ENCODE data around the gene APPL2. TPM values are rescaled to one million over a fixed set of nuclear protein-coding genes. Genes with fewer than 3 reads are reported as not detected.

APPL2 gene
- total and polyA plus RNA-seq, 2 of the 13 experiments (the other 11 are each of a cell fraction or from before 2014, with no cell fraction given): 9.9 to 11.1 TPM

DNA sequence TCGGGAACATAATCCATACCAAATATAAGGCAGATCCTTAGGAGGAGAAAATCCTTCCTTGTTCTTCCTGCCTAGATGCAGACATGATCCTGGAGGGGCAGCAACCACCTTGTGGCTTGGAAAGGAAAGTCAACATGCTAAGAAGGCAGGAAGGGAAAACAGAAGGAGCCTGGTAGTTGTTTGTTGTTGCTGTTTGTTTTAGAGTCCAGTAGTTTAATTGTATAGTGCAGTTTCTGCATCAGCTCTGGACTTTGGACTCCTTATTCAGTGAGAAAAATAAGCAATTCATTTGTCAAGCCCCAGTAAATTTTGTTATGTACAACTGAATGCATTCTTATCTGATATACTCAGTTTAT is 45.7 kb upstream of the APPL2 start:
- POLR2A ChIA-PET: interaction anchor here (1.5 kb wide), 1 partner anchor 46 kb away, joined by 4 read pairs; the partner anchor contains the start of gene APPL2
- Histone ChIP-seq H3K36me3 (replicated peaks in 1 of 2; ENCODE audit: control insufficient read depth in 1 of 2, insufficient read depth in 2 of 2, low read length in 2 of 2) (no peaks in the 10 kb centered on the region), H3K9me3 (ENCODE audit: low read length) (no peaks in the 10 kb centered on the region), H4K20me1 (ENCODE audit: insufficient read depth, low read length) (no peaks in the 10 kb centered on the region), H2AFZ (ENCODE audit: low read length) (no peak overlapping the region), H3K4me3 (replicated peaks in 1 of 3; ENCODE audit: insufficient read depth in 1 of 3, low read depth in 2 of 3, low read length in 3 of 3) (no peak overlapping the region), H3K4me1 (ENCODE audit: insufficient read depth, low read length) (peaks cover 40% of the 10 kb centered on the region), H3K4me2 (ENCODE audit: low read depth, low read length) (peak overlapping the region; percentile 21), H3K9ac (ENCODE audit: insufficient read depth, low read depth, low read length) (no peak overlapping the region), H3K79me2 (ENCODE audit: insufficient read depth, low read length) (no peaks in the 10 kb centered on the region), H3K27me3 (ENCODE audit: control insufficient read depth in 1 of 2, insufficient read depth in 2 of 2, low read length in 2 of 2) (no peaks in the 10 kb centered on the region), H3K27ac (ENCODE audit: extremely low read length, insufficient read depth, low read length) (no peak overlapping the region)
- CTCF ChIA-PET (ENCODE audit: low intra/inter-chr PET ratio, low total read pairs): no interaction called here
- intact Hi-C loops (cut with micrococcal nuclease; ENCODE audit: unreplicated experiment): no loop called here
- TF ChIP-seq SP2 (CRISPR knock-in tag; IDR thresholded peaks at IDR 0.05) (no peak), GLI4 (CRISPR knock-in tag; IDR thresholded peaks at IDR 0.05; ENCODE audit: borderline replicate concordance) (no peak), FOXP1 (IDR thresholded peaks at IDR 0.05) (no peak), FOXP1 (CRISPR knock-in tag; IDR thresholded peaks at IDR 0.05) (peak; percentile 50), FOXA3 (CRISPR knock-in tag; IDR thresholded peaks at IDR 0.05) (peak; percentile 22; the same call in 1 of the 2 replicates), ZNF816 (CRISPR knock-in tag; IDR thresholded peaks at IDR 0.05; ENCODE audit: borderline replicate concordance) (no peak), HNF4A (CRISPR knock-in tag; IDR thresholded peaks at IDR 0.05) (0 out of 2 replicates have a peak, but pooled peaks have one; percentile 11), ZNF546 (CRISPR knock-in tag; conservative IDR thresholded peaks at IDR 0.05) (no peak), ZNF776 (CRISPR knock-in tag; IDR thresholded peaks at IDR 0.05) (no peak), FIP1L1 (IDR thresholded peaks at IDR 0.05; ENCODE audit: borderline replicate concordance, insufficient read depth, low read depth, low read length) (no peak), HDAC1 (CRISPR knock-in tag; IDR thresholded peaks at IDR 0.05) (no peak), ZNF891 (CRISPR knock-in tag; IDR thresholded peaks at IDR 0.05) (no peak), CBFB (CRISPR knock-in tag; IDR thresholded peaks at IDR 0.05) (no peak), ZNF34 (CRISPR knock-in tag; IDR thresholded peaks at IDR 0.05; ENCODE audit: borderline replicate concordance) (no peak), FOXP4 (CRISPR knock-in tag; IDR thresholded peaks at IDR 0.05) (0 out of 2 replicates have a peak, but pooled peaks have one; percentile 11), FOXA1 (IDR thresholded peaks at IDR 0.05) (no peak), FOXA1 (CRISPR knock-in tag; IDR thresholded peaks at IDR 0.05) (peak; percentile 32; the same call in 1 of the 2 replicates)
- TF ChIP-seq, protein P1, sequence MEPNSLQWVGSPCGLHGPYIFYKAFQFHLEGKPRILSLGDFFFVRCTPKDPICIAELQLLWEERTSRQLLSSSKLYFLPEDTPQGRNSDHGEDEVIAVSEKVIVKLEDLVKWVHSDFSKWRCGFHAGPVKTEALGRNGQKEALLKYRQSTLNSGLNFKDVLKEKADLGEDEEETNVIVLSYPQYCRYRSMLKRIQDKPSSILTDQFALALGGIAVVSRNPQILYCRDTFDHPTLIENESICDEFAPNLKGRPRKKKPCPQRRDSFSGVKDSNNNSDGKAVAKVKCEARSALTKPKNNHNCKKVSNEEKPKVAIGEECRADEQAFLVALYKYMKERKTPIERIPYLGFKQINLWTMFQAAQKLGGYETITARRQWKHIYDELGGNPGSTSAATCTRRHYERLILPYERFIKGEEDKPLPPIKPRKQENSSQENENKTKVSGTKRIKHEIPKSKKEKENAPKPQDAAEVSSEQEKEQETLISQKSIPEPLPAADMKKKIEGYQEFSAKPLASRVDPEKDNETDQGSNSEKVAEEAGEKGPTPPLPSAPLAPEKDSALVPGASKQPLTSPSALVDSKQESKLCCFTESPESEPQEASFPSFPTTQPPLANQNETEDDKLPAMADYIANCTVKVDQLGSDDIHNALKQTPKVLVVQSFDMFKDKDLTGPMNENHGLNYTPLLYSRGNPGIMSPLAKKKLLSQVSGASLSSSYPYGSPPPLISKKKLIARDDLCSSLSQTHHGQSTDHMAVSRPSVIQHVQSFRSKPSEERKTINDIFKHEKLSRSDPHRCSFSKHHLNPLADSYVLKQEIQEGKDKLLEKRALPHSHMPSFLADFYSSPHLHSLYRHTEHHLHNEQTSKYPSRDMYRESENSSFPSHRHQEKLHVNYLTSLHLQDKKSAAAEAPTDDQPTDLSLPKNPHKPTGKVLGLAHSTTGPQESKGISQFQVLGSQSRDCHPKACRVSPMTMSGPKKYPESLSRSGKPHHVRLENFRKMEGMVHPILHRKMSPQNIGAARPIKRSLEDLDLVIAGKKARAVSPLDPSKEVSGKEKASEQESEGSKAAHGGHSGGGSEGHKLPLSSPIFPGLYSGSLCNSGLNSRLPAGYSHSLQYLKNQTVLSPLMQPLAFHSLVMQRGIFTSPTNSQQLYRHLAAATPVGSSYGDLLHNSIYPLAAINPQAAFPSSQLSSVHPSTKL (CRISPR knock-in tag; IDR thresholded peaks at IDR 0.05): peak; percentile 54
- TF ChIP-seq, protein P2, sequence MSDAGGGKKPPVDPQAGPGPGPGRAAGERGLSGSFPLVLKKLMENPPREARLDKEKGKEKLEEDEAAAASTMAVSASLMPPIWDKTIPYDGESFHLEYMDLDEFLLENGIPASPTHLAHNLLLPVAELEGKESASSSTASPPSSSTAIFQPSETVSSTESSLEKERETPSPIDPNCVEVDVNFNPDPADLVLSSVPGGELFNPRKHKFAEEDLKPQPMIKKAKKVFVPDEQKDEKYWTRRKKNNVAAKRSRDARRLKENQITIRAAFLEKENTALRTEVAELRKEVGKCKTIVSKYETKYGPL (CRISPR knock-in tag; IDR thresholded peaks at IDR 0.05): no peak
- in situ Hi-C loops (cut with HindIII; ENCODE audit: extremely low pct_ligation_motif_present, low pct_unique_long_range_greater_than_20kb): no loop called here
- ATAC-seq: no peak
- FAIRE-seq: no peak
- no TSS peak for BruUV-seq (replicated peaks)
- DNase-seq (ENCODE audit: low spot score): peak; percentile 40
- 60% methylated on average over 1 of the region's 1 CpG for WGBS (ENCODE audit: low lambda C conversion rate)
